NCI-H2196 (cell line): ENCODE results near the gene ATP2A1.
"Not testable (repeated sequence)": the region's sequence is repeated elsewhere in the genome, so short reads cannot be mapped to it uniquely, and the experiment has no call there.

Experiments
- DNase-seq: peaks from one replicate; lab custom pipeline; 2025; ENCODE audit not compliant: unreplicated experiment; lab: John Stamatoyannopoulos, UW

ATP2A1 gene

GRCh38 chr16:28932339-28933141 lies 54.3 kb downstream of the ATP2A1 start:
- no peak for DNase-seq

DNA sequence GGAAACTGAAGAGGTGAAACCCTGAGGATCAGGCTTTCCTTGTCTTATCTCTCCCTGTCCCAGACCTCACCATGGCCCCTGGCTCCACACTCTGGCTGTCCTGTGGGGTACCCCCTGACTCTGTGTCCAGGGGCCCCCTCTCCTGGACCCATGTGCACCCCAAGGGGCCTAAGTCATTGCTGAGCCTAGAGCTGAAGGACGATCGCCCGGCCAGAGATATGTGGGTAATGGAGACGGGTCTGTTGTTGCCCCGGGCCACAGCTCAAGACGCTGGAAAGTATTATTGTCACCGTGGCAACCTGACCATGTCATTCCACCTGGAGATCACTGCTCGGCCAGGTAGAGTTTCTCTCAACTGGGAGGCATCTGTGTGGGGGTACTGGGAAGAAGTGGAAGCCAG lies 54.9 kb downstream of the ATP2A1 start:
- DNase-seq, result no peak

DNA sequence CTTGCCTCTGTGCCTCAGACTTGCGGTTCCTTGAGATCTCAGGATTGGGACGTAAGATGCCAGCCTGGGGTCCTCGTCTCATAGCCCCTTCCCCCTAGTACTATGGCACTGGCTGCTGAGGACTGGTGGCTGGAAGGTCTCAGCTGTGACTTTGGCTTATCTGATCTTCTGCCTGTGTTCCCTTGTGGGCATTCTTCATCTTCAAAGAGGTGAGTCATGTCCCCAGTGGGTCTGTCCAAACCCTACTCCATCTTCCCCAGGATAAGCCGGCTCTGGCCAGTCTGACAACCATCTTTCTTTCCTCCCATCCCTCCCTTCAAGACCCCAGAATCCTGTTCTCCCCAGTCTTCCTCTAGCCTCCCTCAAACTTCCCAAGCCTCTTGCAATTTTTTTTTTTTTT lies 57.1 kb downstream of the ATP2A1 start:
- DNase-seq, result no peak

DNA sequence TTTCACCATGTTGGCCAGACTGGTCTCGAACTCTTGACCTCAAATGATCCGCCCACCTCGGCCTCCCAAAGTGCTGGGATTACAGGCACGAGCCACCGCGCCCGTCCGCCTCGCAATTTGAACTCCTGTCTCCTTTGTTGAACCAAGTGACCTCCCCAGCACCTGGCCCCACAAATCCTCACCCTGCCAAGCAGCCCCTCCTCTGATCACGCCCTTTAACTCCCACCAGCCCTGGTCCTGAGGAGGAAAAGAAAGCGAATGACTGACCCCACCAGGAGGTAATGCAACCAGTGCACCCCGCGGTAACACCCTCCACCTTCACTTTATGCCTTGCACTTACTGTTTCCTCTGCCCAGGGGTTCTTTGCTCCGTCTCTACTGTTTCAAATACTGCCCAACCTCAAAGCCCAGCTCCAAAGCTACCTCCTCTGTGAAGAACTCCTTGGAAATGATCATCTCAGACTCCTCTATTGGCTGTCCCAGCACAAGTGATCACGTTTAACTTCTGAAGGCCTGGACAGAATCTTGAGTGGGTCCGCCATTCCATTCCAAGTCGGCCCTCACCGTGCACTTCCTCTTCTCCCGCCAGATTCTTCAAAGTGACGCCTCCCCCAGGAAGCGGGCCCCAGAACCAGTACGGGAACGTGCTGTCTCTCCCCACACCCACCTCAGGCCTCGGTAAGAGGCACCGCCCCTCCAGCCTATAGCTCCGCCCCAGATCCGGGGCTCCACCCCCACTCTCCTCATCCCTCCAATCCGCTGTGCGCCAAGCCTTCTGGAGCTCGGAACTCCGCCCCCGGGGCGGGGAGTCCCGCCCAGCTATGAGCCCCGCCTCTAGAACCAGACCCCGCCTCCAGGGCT lies 57.9 kb downstream of the ATP2A1 start:
- peak; percentile 48 for DNase-seq

- no peak for DNase-seq
Measured at GRCh38 chr16:28936784-28937155, 58.5 kb downstream of the ATP2A1 start.

GRCh38 chr16:28937222-28937876 lies 59.1 kb downstream of the ATP2A1 start:
- no peak for DNase-seq

DNA sequence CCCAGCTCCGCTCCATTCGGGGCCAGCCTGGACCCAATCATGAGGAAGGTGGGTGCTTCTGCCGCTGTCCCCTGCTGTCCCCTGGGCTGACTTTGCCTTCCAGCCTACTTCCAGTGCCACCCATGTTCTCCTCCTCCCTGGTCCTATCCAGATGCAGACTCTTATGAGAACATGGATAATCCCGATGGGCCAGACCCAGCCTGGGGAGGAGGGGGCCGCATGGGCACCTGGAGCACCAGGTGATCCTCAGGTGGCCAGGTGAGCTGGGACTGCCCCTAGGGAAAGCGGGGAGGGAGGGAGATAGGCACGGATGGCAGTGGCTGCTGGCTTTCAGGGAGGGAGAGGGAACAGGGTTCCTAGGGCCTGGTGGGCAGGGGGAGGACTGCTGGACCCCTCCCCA lies 60.4 kb downstream of the ATP2A1 start:
- no peak for DNase-seq

DNA sequence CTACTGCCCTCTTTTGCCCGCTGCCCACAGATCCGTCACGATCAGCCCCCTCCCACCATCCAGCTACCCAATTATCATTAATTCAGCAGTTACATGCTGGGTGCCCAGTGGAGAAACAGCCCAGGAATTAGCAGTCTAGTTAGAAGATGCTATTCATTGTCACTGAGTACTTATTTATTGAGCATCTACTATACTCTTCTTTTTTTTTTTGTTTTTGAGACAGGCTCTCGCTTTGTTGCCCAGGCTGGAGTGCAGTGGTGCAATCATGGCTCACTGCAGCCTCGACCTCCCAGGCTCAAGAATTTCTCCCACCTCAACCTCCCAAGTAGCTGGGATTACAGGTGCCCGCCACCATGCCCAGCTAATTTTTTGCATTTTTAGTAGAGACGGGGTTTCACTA lies 61.5 kb downstream of the ATP2A1 start:
- not testable (repeated sequence) for DNase-seq

GRCh38 chr16:28943281-28943680 lies 65.0 kb downstream of the ATP2A1 start:
- DNase-seq, result no peak

DNA sequence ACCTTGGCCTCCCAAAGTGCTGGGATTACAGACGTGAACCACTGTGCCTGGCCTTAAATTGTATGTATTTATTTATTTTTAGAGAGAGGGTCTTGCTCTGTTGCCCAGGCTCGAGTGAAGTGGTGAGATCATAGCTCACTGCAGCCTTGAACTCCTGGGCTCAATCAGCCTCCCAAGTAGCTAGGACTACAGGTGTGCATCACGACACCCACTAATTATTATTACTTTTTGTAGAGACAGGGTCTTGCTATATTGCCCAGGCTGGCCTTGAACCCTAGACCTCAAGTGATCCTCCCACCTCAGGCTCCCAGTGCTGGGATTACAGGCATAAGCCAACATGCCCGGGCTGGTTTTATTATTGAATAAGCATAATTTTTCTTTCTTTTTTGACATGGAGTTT lies 68.4 kb downstream of the ATP2A1 start:
- no peak for DNase-seq

- peak; percentile 99 for DNase-seq
Measured at GRCh38 chr16:28950648-28951409, 72.5 kb downstream of the ATP2A1 start, which contains the start of gene NFATC2IP. Gene NFATC2IP (plus strand): TSS chr16:28950937. CDS start chr16:28951012, 75 bp downstream.

DNA sequence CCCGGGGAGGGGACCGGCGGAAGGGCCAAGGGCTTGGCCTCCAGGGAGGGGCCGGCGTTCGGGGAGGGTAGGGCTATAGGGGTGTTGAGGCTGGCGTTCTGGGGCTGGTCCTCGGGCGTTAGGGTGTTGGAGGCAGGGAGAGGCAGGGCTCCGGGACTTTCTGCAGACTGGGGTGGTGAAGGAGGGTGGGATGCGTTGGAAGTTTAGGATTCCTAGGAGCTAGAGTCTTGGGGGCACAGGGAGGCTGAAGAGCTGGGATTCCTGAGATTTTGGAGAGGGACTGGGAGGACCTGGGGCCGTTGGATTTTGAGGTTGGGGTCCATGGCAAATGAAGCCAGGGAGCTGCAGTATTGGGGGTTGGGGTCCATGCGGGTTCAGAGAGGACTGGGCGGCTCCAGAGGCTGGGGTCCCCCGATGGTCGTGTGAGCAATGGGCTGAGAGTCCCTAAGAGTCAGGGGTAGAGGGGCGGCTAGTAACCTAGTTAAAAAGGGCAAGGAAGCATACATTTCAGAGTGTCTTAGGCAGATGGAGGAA lies 73.2 kb downstream of the ATP2A1 start:
- DNase-seq, result no peak
